Pancreas (tissue), 10 donors: ENCODE measurements around the gene TOP1. TPM values are rescaled to one million over a fixed set of nuclear protein-coding genes. Genes with fewer than 3 reads are reported as not detected.
A peak's percentile ranks its signal among the peaks of the same experiment; 100 is the strongest.

Source experiments
- ATAC-seq, 4 donors: fragments of 200-7000 bp; cut with Tn5 transposase; one replicate each; pipeline versions ENCODE4 v1.8.0 to v1.9.1; 2020; ENCODE audit warnings: mild to moderate bottlenecking in 4 of 4, moderate library complexity in 4 of 4
- DNase-seq, 6 donors: peaks; one replicate each; pipeline ENCODE4 v3.0.0-alpha.2; 2020
- FAIRE-seq: peaks from 2 replicates; lab custom pipeline; 2012; peaks lifted over from hg19 to GRCh38; lab: Jason Lieb, UNC
- H3K27ac ChIP-seq, 4 donors: fragments of 200-600 bp; sonication (generic); 1 replicate in 3 of 4; 2 replicates in 1 of 4; pipeline versions ENCODE4 v1.5.0 to v1.8.0; 2020
- H3K27me3 ChIP-seq, 4 donors: fragments of 200-600 bp; one replicate each; pipeline ENCODE4 v1.8.0; 2021
- H3K36me3 ChIP-seq, 3 donors: fragments of 200-600 bp; sonication (generic) in 1 of 3; one replicate each; pipeline versions ENCODE4 v1.5.0 to v1.8.0; 2020 to 2021
- H3K4me1 ChIP-seq, 3 donors: fragments of 200-600 bp; one replicate each; pipeline ENCODE4 v1.8.0; 2021
- H3K4me3 ChIP-seq, 4 donors: fragments of 200-600 bp; sonication (generic) in 2 of 4; one replicate each; pipeline versions ENCODE4 v1.5.0 to v1.8.0; 2020 to 2021
- H3K9me3 ChIP-seq, 4 donors: fragments of 200-600 bp; one replicate each; pipeline ENCODE4 v1.8.0; 2021
- WGBS, 2 donors: extraction: QIAGEN DNeasy Blood & Tissue Kit; methylation state at CpG; one replicate each; pipeline ENCODE4 v1.1.7; 2013; 5-methylcytosine and 5-hydroxymethylcytosine counted together
- intact Hi-C, 3 donors: fragments of 100-400 bp; cut with DNase I; formaldehyde crosslinking; loops; one replicate each; pipeline versions ENCODE4 v1.11.1 to v1.14.2; 2022
- polyA plus RNA-seq, 2 donors: library from polyadenylated mRNA; stranded (reverse); fragments of 200-250 nt; gene quantifications; one replicate each; pipeline ENCODE4 v1.2.3, GENCODE V29; 2013
- total RNA-seq, 6 donors: library from RNA; stranded (reverse); fragmentation: NEBNext Ultra II Directional in 4 of 6; extraction: Animal tissue kit (Norgen Biotek cat#: 25700) in 4 of 6; gene quantifications; one replicate each; pipeline versions ENCODE4 v1.2.1 to v1.2.4, GENCODE V29; 2021 to 2023
- TF ChIP-seq, protein P1 (sequence below), 4 donors: fragments of 200-600 bp; sonication (generic) in 3 of 4; IDR thresholded peaks; one replicate each; pipeline versions ENCODE4 v1.5.0 to v1.8.0; 2021; ENCODE audit warnings: antibody characterized with exemption in 4 of 4
- donor health status: healthy with polysubstance abuse.
- donor health status: DM: no; HTN: no; CAD: no; lungs with moderate emphysema.
- donor health status: DM: no; HTN: no; CAD: no.
- donor health status: control.
- donor health status: control.
- donor health status: Bipolar disorder and iron deficiency.
- donor health status: DM: yes; HTN: yes; CAD: no.
- donor health status: DM: no; HTN: no; CAD: no.
- donor health status: DM: no; HTN: no; CAD: no.
- donor health status: DM: yes; HTN: yes; CAD: no.

TOP1 gene
- total and polyA plus RNA-seq, 8 donors = 9.6 to 25.6 (median 16.2) TPM

DNA sequence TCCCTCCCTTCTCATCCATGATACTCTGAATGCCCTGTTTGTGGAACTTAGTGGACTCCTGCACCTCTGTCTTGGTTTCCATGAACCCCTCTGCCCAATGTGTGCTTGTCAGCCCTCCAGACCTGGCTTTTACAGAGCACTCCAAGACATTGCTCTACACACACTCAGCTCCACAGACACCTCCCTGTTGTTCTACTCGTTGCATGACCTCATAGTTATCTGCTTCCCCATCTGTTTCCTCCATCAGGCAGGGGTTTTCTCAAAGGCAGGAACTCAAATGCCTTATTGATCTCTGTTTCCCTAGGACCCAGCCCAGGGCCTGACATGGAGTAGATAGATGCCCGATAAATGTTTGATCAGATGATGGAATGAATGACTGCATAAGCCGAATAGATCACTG is 122.0 kb downstream of the TOP1 start:
- H3K27ac ChIP-seq = no peak overlapping the region
- FAIRE-seq = no peak

DNA sequence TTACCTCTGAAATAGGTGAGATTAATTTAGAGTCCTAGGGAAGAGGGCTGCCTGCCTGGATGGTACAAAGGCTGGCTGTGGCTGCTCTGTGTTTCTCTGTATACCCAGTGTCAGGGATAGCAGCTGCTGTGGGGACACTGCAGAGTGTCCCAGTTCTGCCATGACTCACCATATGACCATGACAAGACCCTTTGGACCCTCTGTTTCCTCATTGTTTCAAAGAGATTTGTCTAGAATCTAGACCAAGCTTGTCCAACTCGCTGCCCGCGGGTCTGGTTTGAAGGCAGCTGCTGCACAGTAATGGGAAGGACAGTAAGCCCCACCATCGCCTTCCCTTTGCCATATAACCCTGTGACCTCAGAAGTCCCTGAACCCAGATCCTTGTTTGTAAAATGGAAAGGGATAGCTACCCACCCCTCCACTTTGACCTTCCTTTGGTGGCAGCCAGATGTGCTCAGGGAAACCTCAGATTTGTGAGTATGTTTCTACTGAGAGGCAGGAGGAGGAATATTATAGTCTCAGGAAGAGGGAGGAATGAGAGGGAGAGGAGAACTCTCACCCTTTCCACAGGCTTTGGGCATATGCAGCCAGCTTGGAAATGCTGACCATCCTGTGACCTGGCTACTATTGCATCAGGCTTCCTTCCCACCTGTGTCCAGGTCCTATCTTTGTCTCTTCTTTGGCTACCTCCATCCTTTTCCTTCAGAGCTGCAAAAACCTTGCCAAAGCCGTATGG is 122.7 kb downstream of the TOP1 start:
- WGBS, 2 donors = 90 to 94% methylated on average over 5 of the region's 5 CpGs
- TF ChIP-seq, protein P1, sequence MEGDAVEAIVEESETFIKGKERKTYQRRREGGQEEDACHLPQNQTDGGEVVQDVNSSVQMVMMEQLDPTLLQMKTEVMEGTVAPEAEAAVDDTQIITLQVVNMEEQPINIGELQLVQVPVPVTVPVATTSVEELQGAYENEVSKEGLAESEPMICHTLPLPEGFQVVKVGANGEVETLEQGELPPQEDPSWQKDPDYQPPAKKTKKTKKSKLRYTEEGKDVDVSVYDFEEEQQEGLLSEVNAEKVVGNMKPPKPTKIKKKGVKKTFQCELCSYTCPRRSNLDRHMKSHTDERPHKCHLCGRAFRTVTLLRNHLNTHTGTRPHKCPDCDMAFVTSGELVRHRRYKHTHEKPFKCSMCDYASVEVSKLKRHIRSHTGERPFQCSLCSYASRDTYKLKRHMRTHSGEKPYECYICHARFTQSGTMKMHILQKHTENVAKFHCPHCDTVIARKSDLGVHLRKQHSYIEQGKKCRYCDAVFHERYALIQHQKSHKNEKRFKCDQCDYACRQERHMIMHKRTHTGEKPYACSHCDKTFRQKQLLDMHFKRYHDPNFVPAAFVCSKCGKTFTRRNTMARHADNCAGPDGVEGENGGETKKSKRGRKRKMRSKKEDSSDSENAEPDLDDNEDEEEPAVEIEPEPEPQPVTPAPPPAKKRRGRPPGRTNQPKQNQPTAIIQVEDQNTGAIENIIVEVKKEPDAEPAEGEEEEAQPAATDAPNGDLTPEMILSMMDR (IDR thresholded peaks at IDR 0.05) = no peak
- intact Hi-C loops = no loop called here
- ATAC-seq (no peak), DNase-seq (no peak), FAIRE-seq (no peak)
- Histone ChIP-seq H3K4me3 (no peak overlapping the region), H3K36me3 (no peaks in the 10 kb centered on the region), H3K27me3 (no peaks in the 10 kb centered on the region), H3K9me3 (no peaks in the 10 kb centered on the region), H3K4me1 (no peaks in the 10 kb centered on the region), H3K27ac (no peak overlapping the region)

More for the DNA sequence above, 122.0 kb downstream of the TOP1 start:
- intact Hi-C loops = no loop called here
- no peaks in the 10 kb centered on the region for H3K4me1 ChIP-seq
- H3K36me3 ChIP-seq = no peaks in the 10 kb centered on the region
- TF ChIP-seq, protein P1 (IDR thresholded peaks at IDR 0.05) = no peak
- DNase-seq (no peak), ATAC-seq (peak in 2 of 4 donors; percentile 45 to 57)
- no peak overlapping the region for H3K4me3 ChIP-seq
- H3K27me3 ChIP-seq = no peaks in the 10 kb centered on the region
- no peaks in the 10 kb centered on the region for H3K9me3 ChIP-seq
- 52 to 54% methylated on average over 3 of the region's 3 CpGs for WGBS, 2 donors

DNA sequence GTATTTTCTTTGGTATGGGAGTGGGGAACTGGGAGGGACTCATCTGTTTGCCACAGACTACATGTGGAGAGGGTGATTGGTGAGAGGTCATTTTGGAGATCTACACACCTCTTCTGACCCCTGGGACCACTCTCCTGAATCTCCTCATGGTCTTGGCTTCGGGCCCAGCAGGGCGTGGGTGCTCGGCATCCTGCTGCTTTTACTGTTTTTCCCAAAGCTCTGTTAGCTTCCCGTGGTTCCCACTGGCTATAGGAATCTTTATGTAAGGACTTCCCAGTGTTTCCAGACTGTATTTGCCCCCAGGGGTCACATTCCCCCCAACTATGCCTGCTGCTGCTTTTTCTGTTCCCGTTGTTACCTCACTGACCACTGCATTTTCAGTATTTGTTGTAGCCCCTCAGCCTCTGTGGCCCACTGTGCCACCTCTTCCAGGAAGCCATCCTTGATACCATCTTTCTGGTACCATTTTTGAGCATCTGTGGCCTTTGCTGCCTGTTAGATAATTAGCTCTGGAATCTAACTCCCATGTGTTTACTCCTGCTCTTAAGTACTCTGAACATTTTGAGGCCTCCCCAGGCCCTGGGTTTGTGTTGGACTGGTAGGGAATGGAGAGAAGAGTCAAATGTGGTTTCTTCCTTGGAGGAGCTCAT is 123.6 kb downstream of the TOP1 start:
- no peak for ATAC-seq
- Histone ChIP-seq H3K27me3 (no peaks in the 10 kb centered on the region), H3K4me1 (no peaks in the 10 kb centered on the region), H3K9me3 (no peaks in the 10 kb centered on the region), H3K36me3 (no peaks in the 10 kb centered on the region), H3K4me3 (no peak overlapping the region), H3K27ac (no peak overlapping the region)
- TF ChIP-seq, protein P1 (IDR thresholded peaks at IDR 0.05) = no peak
- peak in 1 of 6 donors; percentile 4 for DNase-seq
- intact Hi-C loops = no loop called here
- no peak for FAIRE-seq
- WGBS, 2 donors = 71 to 74% methylated on average over 5 of the region's 5 CpGs

DNA sequence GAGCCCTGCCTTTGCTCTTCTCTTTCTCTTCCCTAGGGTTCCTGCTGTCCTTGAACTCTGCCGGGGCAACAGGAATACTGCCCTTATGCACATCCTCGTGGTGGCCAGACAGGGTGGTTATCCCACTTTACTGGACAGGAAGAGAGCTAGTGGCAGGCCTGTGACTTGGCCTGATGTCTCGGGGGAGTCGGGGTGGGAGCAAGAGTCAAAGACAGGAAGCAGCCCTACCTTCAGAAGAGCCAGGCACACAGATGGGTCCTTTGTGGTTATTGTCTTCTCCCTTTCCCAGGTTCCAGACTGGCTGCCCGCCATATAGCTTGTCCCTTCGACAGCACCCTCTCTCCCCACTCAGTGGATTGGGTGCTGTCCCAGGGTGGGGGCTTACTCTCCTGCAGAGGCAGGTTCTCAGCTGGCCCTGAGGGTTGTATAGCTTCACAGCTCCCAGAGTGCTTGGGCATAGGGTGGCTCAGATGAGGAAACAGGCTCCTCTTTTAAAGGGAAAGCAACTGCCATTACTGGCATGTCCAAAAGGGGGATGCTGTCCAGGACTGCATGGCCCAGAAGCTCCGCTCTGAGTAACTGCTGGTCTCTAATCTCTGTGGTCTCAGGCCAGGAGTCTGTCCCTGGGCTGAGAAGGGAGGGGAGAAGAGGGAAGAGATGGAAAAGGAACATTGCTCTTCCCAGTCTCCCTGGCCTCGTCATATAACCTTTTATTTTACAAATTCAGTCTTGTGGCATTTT is 126.0 kb downstream of the TOP1 start:
- Histone ChIP-seq H3K27ac (no peak overlapping the region), H3K27me3 (no peaks in the 10 kb centered on the region), H3K4me3 (no peak overlapping the region), H3K9me3 (no peaks in the 10 kb centered on the region), H3K36me3 (no peaks in the 10 kb centered on the region), H3K4me1 (no peaks in the 10 kb centered on the region)
- WGBS, 2 donors = 76 to 79% methylated on average over 8 of the region's 8 CpGs
- DNase-seq (no peak), ATAC-seq (no peak), FAIRE-seq (no peak)
- intact Hi-C loops = no loop called here
- TF ChIP-seq, protein P1 (IDR thresholded peaks at IDR 0.05) = no peak
